Measurements from ENCODE around the gene RAP1GAP. TPM values are rescaled to one million over a fixed set of nuclear protein-coding genes. Genes with fewer than 3 reads are reported as not detected.

RAP1GAP gene
- total and polyA plus RNA-seq, 9 of the 15 experiments (the other 6 are each of a cell fraction or from before 2014, with no cell fraction given): 0.29 to 30.2 (median 19.2) TPM

DNA sequence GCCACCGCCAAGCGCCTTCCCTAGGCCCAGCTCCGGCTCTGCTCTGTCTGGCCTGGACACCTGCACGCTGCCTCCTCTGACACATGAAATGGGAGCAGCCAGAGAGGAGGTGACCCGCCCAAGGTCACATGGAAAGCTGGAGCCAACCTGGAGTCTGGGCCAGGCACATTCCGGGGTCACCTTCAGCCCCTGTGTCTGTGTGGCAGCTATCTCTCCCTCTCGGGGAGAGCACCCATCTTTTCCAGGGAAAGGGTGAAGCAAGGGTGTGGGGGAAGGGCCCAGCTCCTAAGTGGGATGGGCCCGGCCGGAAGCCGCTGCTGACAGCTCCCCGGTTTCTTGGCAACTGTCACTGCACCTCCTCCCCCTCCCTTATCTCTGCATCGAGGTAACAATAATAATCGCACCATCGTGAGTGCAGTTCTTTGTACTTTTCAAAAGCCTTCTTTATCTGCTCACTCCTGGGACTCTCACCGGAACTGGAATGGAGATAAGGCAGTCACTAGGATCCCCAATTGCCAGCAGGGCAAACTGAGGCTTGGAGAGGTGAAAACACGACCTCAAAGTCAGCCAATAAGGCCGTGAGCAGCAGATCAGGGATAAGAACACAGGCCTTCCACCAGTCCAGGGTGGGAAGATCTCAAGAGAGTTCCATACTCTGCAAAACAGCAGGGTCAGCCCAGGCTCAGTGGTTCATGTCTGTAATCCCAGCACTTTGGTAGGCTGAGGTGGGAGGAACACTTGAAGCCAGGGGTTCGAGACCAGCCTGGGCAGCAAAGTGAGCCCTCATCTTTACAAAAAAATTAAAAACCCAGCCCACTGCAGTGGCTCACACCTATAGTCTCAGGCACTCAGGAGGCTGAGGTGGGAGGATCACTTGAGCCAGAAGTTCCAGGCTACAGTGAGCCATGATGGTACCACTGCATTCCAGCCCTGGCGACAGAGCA lies 36.9 kb downstream of the RAP1GAP start (continued):
- TF ChIP-seq, protein P1, sequence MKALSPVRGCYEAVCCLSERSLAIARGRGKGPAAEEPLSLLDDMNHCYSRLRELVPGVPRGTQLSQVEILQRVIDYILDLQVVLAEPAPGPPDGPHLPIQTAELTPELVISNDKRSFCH (CRISPR knock-in tag; IDR thresholded peaks at IDR 0.05): no peak
- TF ChIP-seq, protein P1 (tag; IDR thresholded peaks at IDR 0.05): peak; percentile 91
- TF ChIP-seq BCOR (IDR thresholded peaks at IDR 0.05) (peak; percentile 99), ZNF561 (CRISPR knock-in tag; conservative IDR thresholded peaks at IDR 0.05) (no peak), ZNF75A (CRISPR knock-in tag; IDR thresholded peaks at IDR 0.05) (0 out of 2 replicates have a peak, but pooled peaks have one; percentile 30), FIP1L1 (IDR thresholded peaks at IDR 0.05; ENCODE audit: low read depth, low read length, poor library complexity, severe bottlenecking) (no peak), KAT8 (IDR thresholded peaks at IDR 0.05; ENCODE audit: low read depth) (no peak), ATF7 (IDR thresholded peaks at IDR 0.05) (peak; percentile 87), RBFOX2 (IDR thresholded peaks at IDR 0.05; ENCODE audit: low read depth, low read length) (peak; percentile 72), ZNF217 (CRISPR knock-in tag; IDR thresholded peaks at IDR 0.05) (no peak), MEF2A (IDR thresholded peaks at IDR 0.05; ENCODE audit: control insufficient read depth, low read depth, low read length) (no peak), GABPA (tag; conservative IDR thresholded peaks at IDR 0.05; ENCODE audit: low read depth) (peak; percentile 91), POLR2H (tag; IDR thresholded peaks at IDR 0.05; ENCODE audit: low read depth) (no peak), ZNF436 (CRISPR knock-in tag; IDR thresholded peaks at IDR 0.05) (no peak), HIVEP1 (CRISPR knock-in tag; IDR thresholded peaks at IDR 0.05) (no peak), ZNF224 (CRISPR knock-in tag; IDR thresholded peaks at IDR 0.05) (no peak), SIN3B (IDR thresholded peaks at IDR 0.05; ENCODE audit: low read depth) (0 out of 2 replicates have a peak, but pooled peaks have one; percentile 9), ZNF77 (CRISPR knock-in tag; IDR thresholded peaks at IDR 0.05) (no peak), TGIF2 (CRISPR knock-in tag; IDR thresholded peaks at IDR 0.05) (no peak), MLX (CRISPR knock-in tag; conservative IDR thresholded peaks at IDR 0.05) (no peak; a peak in 1 of 4 replicates), ARNT (IDR thresholded peaks at IDR 0.05) (peak in 1 of 2 experiments; percentile 90), U2AF2 (optimal IDR thresholded peaks at IDR 0.05; ENCODE audit: low read depth, low read length) (no peak)
- TF ChIP-seq, protein P2, sequence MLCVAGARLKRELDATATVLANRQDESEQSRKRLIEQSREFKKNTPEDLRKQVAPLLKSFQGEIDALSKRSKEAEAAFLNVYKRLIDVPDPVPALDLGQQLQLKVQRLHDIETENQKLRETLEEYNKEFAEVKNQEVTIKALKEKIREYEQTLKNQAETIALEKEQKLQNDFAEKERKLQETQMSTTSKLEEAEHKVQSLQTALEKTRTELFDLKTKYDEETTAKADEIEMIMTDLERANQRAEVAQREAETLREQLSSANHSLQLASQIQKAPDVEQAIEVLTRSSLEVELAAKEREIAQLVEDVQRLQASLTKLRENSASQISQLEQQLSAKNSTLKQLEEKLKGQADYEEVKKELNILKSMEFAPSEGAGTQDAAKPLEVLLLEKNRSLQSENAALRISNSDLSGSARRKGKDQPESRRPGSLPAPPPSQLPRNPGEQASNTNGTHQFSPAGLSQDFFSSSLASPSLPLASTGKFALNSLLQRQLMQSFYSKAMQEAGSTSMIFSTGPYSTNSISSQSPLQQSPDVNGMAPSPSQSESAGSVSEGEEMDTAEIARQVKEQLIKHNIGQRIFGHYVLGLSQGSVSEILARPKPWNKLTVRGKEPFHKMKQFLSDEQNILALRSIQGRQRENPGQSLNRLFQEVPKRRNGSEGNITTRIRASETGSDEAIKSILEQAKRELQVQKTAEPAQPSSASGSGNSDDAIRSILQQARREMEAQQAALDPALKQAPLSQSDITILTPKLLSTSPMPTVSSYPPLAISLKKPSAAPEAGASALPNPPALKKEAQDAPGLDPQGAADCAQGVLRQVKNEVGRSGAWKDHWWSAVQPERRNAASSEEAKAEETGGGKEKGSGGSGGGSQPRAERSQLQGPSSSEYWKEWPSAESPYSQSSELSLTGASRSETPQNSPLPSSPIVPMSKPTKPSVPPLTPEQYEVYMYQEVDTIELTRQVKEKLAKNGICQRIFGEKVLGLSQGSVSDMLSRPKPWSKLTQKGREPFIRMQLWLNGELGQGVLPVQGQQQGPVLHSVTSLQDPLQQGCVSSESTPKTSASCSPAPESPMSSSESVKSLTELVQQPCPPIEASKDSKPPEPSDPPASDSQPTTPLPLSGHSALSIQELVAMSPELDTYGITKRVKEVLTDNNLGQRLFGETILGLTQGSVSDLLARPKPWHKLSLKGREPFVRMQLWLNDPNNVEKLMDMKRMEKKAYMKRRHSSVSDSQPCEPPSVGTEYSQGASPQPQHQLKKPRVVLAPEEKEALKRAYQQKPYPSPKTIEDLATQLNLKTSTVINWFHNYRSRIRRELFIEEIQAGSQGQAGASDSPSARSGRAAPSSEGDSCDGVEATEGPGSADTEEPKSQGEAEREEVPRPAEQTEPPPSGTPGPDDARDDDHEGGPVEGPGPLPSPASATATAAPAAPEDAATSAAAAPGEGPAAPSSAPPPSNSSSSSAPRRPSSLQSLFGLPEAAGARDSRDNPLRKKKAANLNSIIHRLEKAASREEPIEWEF (CRISPR knock-in tag; IDR thresholded peaks at IDR 0.05): no peak; the same call in 1 of the 2 replicates

All from K562 (cell line).